Thyroid gland (tissue), 4 donors: ENCODE data around the gene CDC27. TPM values are rescaled to one million over a fixed set of nuclear protein-coding genes. Genes with fewer than 3 reads are reported as not detected.

Experiments
- DNase-seq, 2 donors: peaks; one replicate each; pipeline ENCODE4 v3.0.0-alpha.2; 2019
- H3K27ac ChIP-seq, 3 donors: fragments of 200-600 bp; sonication (generic); 1 replicate in 2 of 3; 2 replicates in 1 of 3; pipeline ENCODE4 v1.5.1; 2016 to 2019; ENCODE audit warnings: mild to moderate bottlenecking in 1 of 3, moderate library complexity in 1 of 3
- H3K27me3 ChIP-seq: fragments of 200-600 bp; sonication (generic); one replicate; pipeline ENCODE4 v1.5.1; 2019
- H3K36me3 ChIP-seq, 2 donors: fragments of 200-600 bp; sonication (generic); one replicate each; pipeline ENCODE4 v1.5.1; 2016 to 2019
- H3K4me1 ChIP-seq, 2 donors: fragments of 200-600 bp; sonication (generic); one replicate each; pipeline ENCODE4 v1.5.1; 2017 to 2019
- H3K4me3 ChIP-seq, 3 donors: fragments of 200-600 bp; sonication (generic); replicated peaks in 1 of 3; 1 replicate in 2 of 3; 2 replicates in 1 of 3; pipeline ENCODE4 v1.5.1; 2016; ENCODE audit warnings: mild to moderate bottlenecking in 1 of 3
- H3K9me3 ChIP-seq: fragments of 200-600 bp; sonication (generic); one replicate; pipeline ENCODE4 v1.5.1; 2017
- CTCF ChIP-seq, 6 experiments: fragments of 200-600 bp in 3 of 6; fragments of 450-650 bp in 3 of 6; sonication (generic) in 3 of 6; IDR thresholded peaks; one replicate each; pipeline ENCODE4 v1.5.1; 2016 to 2019; ENCODE audit warnings: antibody characterized with exemption in 6 of 6, mild to moderate bottlenecking in 2 of 6, inconsistent platforms in 1 of 6, moderate library complexity in 1 of 6
- POLR2A ChIP-seq, 2 donors: fragments of 450-650 bp; IDR thresholded peaks; one replicate each; pipeline ENCODE4 v1.6.1; 2017; ENCODE audit warnings: antibody characterized with exemption in 2 of 2, mild to moderate bottlenecking in 2 of 2, moderate library complexity in 1 of 2
- WGBS, 2 donors: methylation state at CpG; one replicate each; pipeline ENCODE4 v1.1.5; 2017; 5-methylcytosine and 5-hydroxymethylcytosine counted together
- intact Hi-C: fragments of 100-400 bp; cut with DNase I; formaldehyde crosslinking; loops from one replicate; pipeline ENCODE4 v1.15.1; 2023
- total RNA-seq, 4 donors: library from RNA; depleted of rRNA; stranded (reverse); fragments of >200 nt; gene quantifications; one replicate each; pipeline ENCODE4 v1.2.3, GENCODE V29; 2016

Gene CDC27
- total RNA-seq, 4 donors from 2014 or later: 124 to 195 (median 181) TPM

GRCh38 chr17:47099987-47100711 is 88.9 kb downstream of the CDC27 start:
- TF ChIP-seq CTCF (IDR thresholded peaks at IDR 0.05): peak in 1 of 6 experiments; percentile 20
- TF ChIP-seq POLR2A (IDR thresholded peaks at IDR 0.05): peak; percentile 46 to 68
- intact Hi-C loops: no loop called here
- 0 to 1% methylated on average over 19 to 20 of the region's 42 CpGs for WGBS, 2 donors
- Histone ChIP-seq H3K9me3 (no peaks in the 10 kb centered on the region), H3K27me3 (no peaks in the 10 kb centered on the region), H3K4me1 (peaks cover 7 to 12% of the 10 kb centered on the region in 2 donors), H3K36me3 (no peaks in the 10 kb centered on the region), H3K4me3 (peak overlapping the region; percentile 74 to 91 (median 88)), H3K27ac (peak overlapping the region; percentile 35 to 79 (median 68))
- peak; percentile 93 to 94 for DNase-seq

- Histone ChIP-seq H3K27me3 (no peaks in the 10 kb centered on the region), H3K4me1 (peaks cover 7 to 12% of the 10 kb centered on the region in 2 donors), H3K4me3 (peak overlapping the region; percentile 74 to 91 (median 88)), H3K36me3 (no peaks in the 10 kb centered on the region), H3K9me3 (no peaks in the 10 kb centered on the region), H3K27ac (peak overlapping the region; percentile 35 to 79 (median 68))
- intact Hi-C loops: no loop called here
- no peak for TF ChIP-seq POLR2A (IDR thresholded peaks at IDR 0.05)
- no peak for TF ChIP-seq CTCF (IDR thresholded peaks at IDR 0.05)
- DNase-seq: peak in 1 of 2 donors; percentile 12
- WGBS, 2 donors: 4 to 7% methylated on average over 18 to 21 of the region's 22 CpGs
These were observed 89.6 kb downstream of the CDC27 start for GRCh38 chr17:47099451-47099986.

GRCh38 chr17:47096343-47096742 is 92.8 kb downstream of the CDC27 start:
- intact Hi-C loops: no loop called here
- no peaks in the 10 kb centered on the region for H3K27me3 ChIP-seq
- H3K36me3 ChIP-seq: no peaks in the 10 kb centered on the region
- no peak overlapping the region for H3K4me3 ChIP-seq
- no peaks in the 10 kb centered on the region for H3K9me3 ChIP-seq
- no peak overlapping the region for H3K27ac ChIP-seq
- 88 to 92% methylated on average over 3 of the region's 3 CpGs for WGBS, 2 donors
- peaks cover 7 to 12% of the 10 kb centered on the region in 2 donors for H3K4me1 ChIP-seq
- no peak for DNase-seq
- TF ChIP-seq POLR2A (IDR thresholded peaks at IDR 0.05) (no peak), CTCF (IDR thresholded peaks at IDR 0.05) (no peak)

- intact Hi-C loops: no loop called here
- H3K27ac ChIP-seq: no peak overlapping the region
- H3K36me3 ChIP-seq: no peaks in the 10 kb centered on the region
- DNase-seq: no peak
- peaks cover 7 to 9% of the 10 kb centered on the region in 2 donors for H3K4me1 ChIP-seq
- WGBS, 2 donors: 78 to 79% methylated on average over 4 of the region's 4 CpGs
- no peaks in the 10 kb centered on the region for H3K27me3 ChIP-seq
- no peaks in the 10 kb centered on the region for H3K9me3 ChIP-seq
- no peak for TF ChIP-seq CTCF (IDR thresholded peaks at IDR 0.05)
- no peak for TF ChIP-seq POLR2A (IDR thresholded peaks at IDR 0.05)
- no peak overlapping the region for H3K4me3 ChIP-seq
These were observed 93.8 kb downstream of the CDC27 start for GRCh38 chr17:47095268-47095667.

GRCh38 chr17:47087093-47087492 is 102.0 kb downstream of the CDC27 start:
- 94% methylated on average over 3 of the region's 3 CpGs for WGBS, 2 donors
- Histone ChIP-seq H3K27ac (no peak overlapping the region), H3K4me3 (no peak overlapping the region), H3K9me3 (no peaks in the 10 kb centered on the region), H3K27me3 (no peaks in the 10 kb centered on the region), H3K4me1 (no peaks in the 10 kb centered on the region), H3K36me3 (no peaks in the 10 kb centered on the region)
- DNase-seq: no peak
- TF ChIP-seq POLR2A (IDR thresholded peaks at IDR 0.05): no peak
- intact Hi-C loops: no loop called here
